Liver (tissue), 3 donors: ENCODE results near the gene SENP1.

Experiments used
- ATF3 ChIP-seq: IDR thresholded peaks from 2 replicates; pipeline ENCODE4 v1.6.1; 2016; ENCODE audit warnings: antibody characterized with exemption
- CTCF ChIP-seq: fragments of 150-350 bp; IDR thresholded peaks from 2 replicates; pipeline ENCODE4 v1.5.1; 2017; ENCODE audit warnings: improper control_type of control experiment, low read depth, low read length; ENCODE audit not compliant: missing input control
- GABPA ChIP-seq, 2 donors: IDR thresholded peaks in 1 of 2; conservative IDR thresholded peaks in 1 of 2; 2 replicates each; pipeline ENCODE4 v1.6.1; 2016; ENCODE audit warnings: antibody characterized with exemption in 2 of 2, mild to moderate bottlenecking in 1 of 2, moderate library complexity in 1 of 2
- MAX ChIP-seq: IDR thresholded peaks from 2 replicates; pipeline ENCODE4 v1.6.1; 2016; ENCODE audit warnings: antibody characterized with exemption
- RAD21 ChIP-seq, 2 donors: IDR thresholded peaks; 2 replicates each; pipeline ENCODE4 v1.6.1; 2016; ENCODE audit warnings: antibody characterized with exemption in 2 of 2, mild to moderate bottlenecking in 2 of 2
- RXRA ChIP-seq, 2 donors: IDR thresholded peaks; 2 replicates each; pipeline ENCODE4 v1.6.1; 2017 to 2018; ENCODE audit warnings: antibody characterized with exemption in 2 of 2, mild to moderate bottlenecking in 1 of 2
- TAF1 ChIP-seq: conservative IDR thresholded peaks from 2 replicates; pipeline ENCODE4 v1.6.1; 2016; ENCODE audit warnings: antibody characterized with exemption, mild to moderate bottlenecking
- donor health status: healthy.
- donor health status: healthy.

GRCh38 chr12:48010366-48010970, 95.4 kb downstream of the SENP1 start:
- TF ChIP-seq GABPA (IDR thresholded peaks at IDR 0.05 in 1 of 2, conservative IDR thresholded peaks at IDR 0.05 in 1 of 2), result no peak
- no peak for TF ChIP-seq CTCF
- no peak for TF ChIP-seq RAD21 (IDR thresholded peaks at IDR 0.05)
- no peak for TF ChIP-seq RXRA (IDR thresholded peaks at IDR 0.05)
- TF ChIP-seq ATF3, result no peak
- no peak for TF ChIP-seq TAF1
- TF ChIP-seq MAX, result no peak
